ENCODE measurements around the gene DAPK1. TPM values are rescaled to one million over a fixed set of nuclear protein-coding genes. Genes with fewer than 3 reads are reported as not detected.

The DAPK1 gene
- total and polyA plus RNA-seq, 10 of the 15 experiments (the other 5 are each of a cell fraction or from before 2014, with no cell fraction given), result 8.2 to 94.7 (median 51.6) TPM

DNA sequence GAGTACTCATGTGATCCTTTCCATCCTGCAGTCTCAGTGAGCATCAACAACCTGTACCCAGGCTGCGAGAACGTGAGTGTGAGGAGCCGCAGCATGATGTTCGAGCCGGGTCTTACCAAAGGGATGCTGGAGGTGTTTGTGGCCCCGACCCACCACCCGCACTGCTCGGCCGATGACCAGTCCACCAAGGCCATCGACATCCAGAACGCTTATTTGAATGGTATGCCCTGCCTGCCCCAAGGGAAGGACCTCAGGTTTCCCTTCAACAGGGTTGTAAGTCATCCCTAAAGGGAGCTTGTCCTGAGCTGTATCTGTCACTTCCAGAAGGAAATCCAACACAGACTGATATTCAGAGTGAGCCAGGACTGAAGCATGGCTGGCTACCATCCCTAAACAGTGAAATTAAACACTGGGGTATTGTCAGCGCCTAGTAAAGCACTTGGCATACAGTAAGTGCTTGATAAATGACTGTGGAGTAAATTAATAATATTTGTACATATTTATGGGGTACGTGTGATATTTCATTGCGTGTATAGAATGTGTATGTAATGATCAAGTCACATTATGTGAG, 188.9 kb downstream of the DAPK1 start:
- Histone ChIP-seq H3K9ac (ENCODE audit: control insufficient read depth, insufficient read depth, low read length) (no peak overlapping the region), H3K27me3 (replicated peaks in 1 of 2; ENCODE audit: control insufficient read depth in 2 of 2, insufficient read depth in 2 of 2, low read length in 1 of 2) (no peaks in the 10 kb centered on the region), H3K4me1 (ENCODE audit: control insufficient read depth, insufficient read depth, low read length) (no peaks in the 10 kb centered on the region), H3K79me2 (ENCODE audit: control insufficient read depth, insufficient read depth, low read length) (no peaks in the 10 kb centered on the region), H2AFZ (ENCODE audit: control insufficient read depth, low read depth, low read length) (no peak overlapping the region), H3K4me3 (no peak overlapping the region), H3K27ac (ENCODE audit: control insufficient read depth, insufficient read depth) (no peak overlapping the region), H3K4me2 (ENCODE audit: control insufficient read depth, insufficient read depth) (no peak overlapping the region), H3K9me3 (replicated peaks; ENCODE audit: control insufficient read depth, insufficient read depth, low read length) (no peaks in the 10 kb centered on the region; the same call in 2 of the 3 replicates), H4K20me1 (ENCODE audit: control insufficient read depth, insufficient read depth) (no peaks in the 10 kb centered on the region), H3K36me3 (ENCODE audit: control insufficient read depth in 2 of 2, insufficient read depth in 2 of 2, low read length in 1 of 2) (peaks cover 1 to 11% of the 10 kb centered on the region in 2 experiments; a peak in 3 of 4 replicates)
- WGBS (ENCODE audit: insufficient coverage, insufficient replicate concordance, low lambda C conversion rate, missing lambda C conversion rate), result 90% methylated on average over 14 of the region's 14 CpGs
- POLR2A ChIA-PET, result no interaction called here
- ATAC-seq (no peak), DNase-seq (ENCODE audit: low read depth, low spot score) (no peak), FAIRE-seq (no peak)
- BruUV-seq (replicated peaks), result no TSS peak
- RAD21 ChIA-PET (ENCODE audit: unreplicated experiment), result no interaction called here
- SMC1A ChIA-PET (ENCODE audit: uncharacterized antibody, unreplicated experiment), result interaction anchor here (1.9 kb wide), 1 partner anchor 9 kb away, joined by 5 read pairs; no protein-coding TSS in a partner anchor
- CTCF ChIA-PET, result interaction anchor here (0.7 to 1.5 kb wide), 2 partner anchors 9 to 796 kb away, joined by 3 to 4 read pairs; no protein-coding TSS in a partner anchor
- in situ Hi-C loops (cut with MboI) (no loop called here), intact Hi-C loops (cut with micrococcal nuclease; ENCODE audit: unreplicated experiment) (no loop called here)
- no peak for TF ChIP-seq TCF3 (IDR thresholded peaks at IDR 0.05; ENCODE audit: borderline replicate concordance, insufficient read depth, low read depth, low read length)
- no peak for TF ChIP-seq NR2F1 (conservative IDR thresholded peaks at IDR 0.05)
- no peak for TF ChIP-seq ZNF207 (IDR thresholded peaks at IDR 0.05; ENCODE audit: borderline replicate concordance)
- no peak for TF ChIP-seq SIN3A (IDR thresholded peaks at IDR 0.05; ENCODE audit: low read depth, low read length)
- no peak for TF ChIP-seq CREB1 (IDR thresholded peaks at IDR 0.05; ENCODE audit: low read depth)
- TF ChIP-seq RAD21 (IDR thresholded peaks at IDR 0.05; ENCODE audit: insufficient read depth, low read depth, low read length), result no peak
- TF ChIP-seq STAT1 (conservative IDR thresholded peaks at IDR 0.05), result no peak

DNA sequence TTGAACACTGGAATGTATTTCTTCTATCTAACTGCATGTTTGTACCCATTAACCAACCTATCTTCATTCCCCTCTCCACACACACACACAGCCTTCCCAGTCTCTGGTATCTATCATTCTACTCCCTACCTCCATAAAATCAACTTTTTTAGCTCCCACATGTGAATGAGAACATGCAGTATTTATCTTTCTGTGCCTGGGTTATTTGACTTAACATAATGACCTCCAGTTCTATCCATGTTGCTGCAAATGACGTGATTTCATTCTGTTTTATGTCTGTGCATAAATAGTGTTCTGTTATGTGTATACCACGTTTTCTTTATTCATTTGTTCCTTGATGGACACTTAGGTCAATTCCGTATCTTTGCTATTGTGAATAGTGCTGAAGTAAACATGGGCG, 189.5 kb downstream of the DAPK1 start:
- in situ Hi-C loops (cut with MboI), result no loop called here
- no peak for ATAC-seq
- Histone ChIP-seq H3K79me2 (ENCODE audit: control insufficient read depth, insufficient read depth, low read length) (no peaks in the 10 kb centered on the region), H3K27ac (ENCODE audit: control insufficient read depth, insufficient read depth) (no peak overlapping the region), H3K4me1 (ENCODE audit: control insufficient read depth, insufficient read depth, low read length) (no peaks in the 10 kb centered on the region), H3K36me3 (ENCODE audit: control insufficient read depth in 2 of 2, insufficient read depth in 2 of 2, low read length in 1 of 2) (peaks cover 1 to 8% of the 10 kb centered on the region in 2 experiments; a peak in 3 of 4 replicates), H4K20me1 (ENCODE audit: control insufficient read depth, insufficient read depth) (no peaks in the 10 kb centered on the region), H3K9me3 (replicated peaks; ENCODE audit: control insufficient read depth, insufficient read depth, low read length) (no peaks in the 10 kb centered on the region; the same call in 2 of the 3 replicates), H3K27me3 (replicated peaks in 1 of 2; ENCODE audit: control insufficient read depth in 2 of 2, insufficient read depth in 2 of 2, low read length in 1 of 2) (no peaks in the 10 kb centered on the region), H3K4me3 (no peak overlapping the region), H3K9ac (ENCODE audit: control insufficient read depth, insufficient read depth, low read length) (no peak overlapping the region), H2AFZ (ENCODE audit: control insufficient read depth, low read depth, low read length) (no peak overlapping the region), H3K4me2 (ENCODE audit: control insufficient read depth, insufficient read depth) (no peak overlapping the region)
- POLR2A ChIA-PET, result no interaction called here
- CTCF ChIA-PET, result interaction anchor here (0.7 to 1.5 kb wide), 2 partner anchors 10 to 797 kb away, joined by 3 to 4 read pairs; no protein-coding TSS in a partner anchor
- SMC1A ChIA-PET (ENCODE audit: uncharacterized antibody, unreplicated experiment), result interaction anchor here (1.9 kb wide), 1 partner anchor 9 kb away, joined by 5 read pairs; no protein-coding TSS in a partner anchor
- no peak for FAIRE-seq
- WGBS (ENCODE audit: insufficient coverage, insufficient replicate concordance, low lambda C conversion rate, missing lambda C conversion rate), result 73% methylated on average over 4 of the region's 4 CpGs
- intact Hi-C loops (cut with micrococcal nuclease; ENCODE audit: unreplicated experiment), result no loop called here
- RAD21 ChIA-PET (ENCODE audit: unreplicated experiment), result no interaction called here
- DNase-seq (ENCODE audit: low read depth, low spot score), result no peak
- no TSS peak for BruUV-seq (replicated peaks)
- TF ChIP-seq, protein P1, sequence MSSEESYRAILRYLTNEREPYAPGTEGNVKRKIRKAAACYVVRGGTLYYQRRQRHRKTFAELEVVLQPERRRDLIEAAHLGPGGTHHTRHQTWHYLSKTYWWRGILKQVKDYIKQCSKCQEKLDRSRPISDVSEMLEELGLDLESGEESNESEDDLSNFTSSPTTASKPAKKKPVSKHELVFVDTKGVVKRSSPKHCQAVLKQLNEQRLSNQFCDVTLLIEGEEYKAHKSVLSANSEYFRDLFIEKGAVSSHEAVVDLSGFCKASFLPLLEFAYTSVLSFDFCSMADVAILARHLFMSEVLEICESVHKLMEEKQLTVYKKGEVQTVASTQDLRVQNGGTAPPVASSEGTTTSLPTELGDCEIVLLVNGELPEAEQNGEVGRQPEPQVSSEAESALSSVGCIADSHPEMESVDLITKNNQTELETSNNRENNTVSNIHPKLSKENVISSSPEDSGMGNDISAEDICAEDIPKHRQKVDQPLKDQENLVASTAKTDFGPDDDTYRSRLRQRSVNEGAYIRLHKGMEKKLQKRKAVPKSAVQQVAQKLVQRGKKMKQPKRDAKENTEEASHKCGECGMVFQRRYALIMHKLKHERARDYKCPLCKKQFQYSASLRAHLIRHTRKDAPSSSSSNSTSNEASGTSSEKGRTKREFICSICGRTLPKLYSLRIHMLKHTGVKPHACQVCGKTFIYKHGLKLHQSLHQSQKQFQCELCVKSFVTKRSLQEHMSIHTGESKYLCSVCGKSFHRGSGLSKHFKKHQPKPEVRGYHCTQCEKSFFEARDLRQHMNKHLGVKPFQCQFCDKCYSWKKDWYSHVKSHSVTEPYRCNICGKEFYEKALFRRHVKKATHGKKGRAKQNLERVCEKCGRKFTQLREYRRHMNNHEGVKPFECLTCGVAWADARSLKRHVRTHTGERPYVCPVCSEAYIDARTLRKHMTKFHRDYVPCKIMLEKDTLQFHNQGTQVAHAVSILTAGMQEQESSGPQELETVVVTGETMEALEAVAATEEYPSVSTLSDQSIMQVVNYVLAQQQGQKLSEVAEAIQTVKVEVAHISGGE (CRISPR knock-in tag; IDR thresholded peaks at IDR 0.05), result no peak
- TF ChIP-seq HDAC2 (IDR thresholded peaks at IDR 0.05) (no peak), BHLHE40 (IDR thresholded peaks at IDR 0.05; ENCODE audit: borderline replicate concordance in 1 of 2, low read depth in 2 of 2, low read length in 1 of 2) (no peak), PML (IDR thresholded peaks at IDR 0.05; ENCODE audit: low read length) (no peak), EZH2 (IDR thresholded peaks at IDR 0.05; ENCODE audit: borderline replicate concordance, control insufficient read depth, low read depth, low read length) (no peak)
